Neural progenitor cell (in vitro differentiated cells): ENCODE data around the gene PPFIA3. TPM values are rescaled to one million over a fixed set of nuclear protein-coding genes. Genes with fewer than 3 reads are reported as not detected.

Source experiments
- DNase-seq: peaks from one replicate; pipeline ENCODE4 v3.0.0-alpha.2; 2016; ENCODE audit warnings: low spot score
- H2AFZ ChIP-seq: fragments of 200-600 bp; sonication (generic); replicated peaks from 2 replicates; pipeline ENCODE4 v1.6.1; 2016; ENCODE audit warnings: antibody characterized with exemption
- H3F3A ChIP-seq: fragments of 200-600 bp; sonication (generic); 2 replicates; pipeline ENCODE4 v1.6.1; 2016; ENCODE audit warnings: antibody characterized with exemption, low read depth
- H3K27ac ChIP-seq: fragments of 200-600 bp; sonication (generic); 2 replicates; pipeline ENCODE4 v1.5.1; 2016; ENCODE audit warnings: mild to moderate bottlenecking
- H3K27me3 ChIP-seq: fragments of 200-600 bp; sonication (generic); 2 replicates; pipeline ENCODE4 v1.6.1; 2016; ENCODE audit warnings: mild to moderate bottlenecking, moderate library complexity
- H3K36me3 ChIP-seq: fragments of 200-600 bp; sonication (generic); 2 replicates; pipeline ENCODE4 v1.5.1; 2016
- H3K4me1 ChIP-seq: fragments of 200-600 bp; sonication (generic); 2 replicates; pipeline ENCODE4 v1.6.1; 2016; ENCODE audit warnings: mixed run types
- H3K4me2 ChIP-seq: fragments of 200-600 bp; sonication (generic); 2 replicates; pipeline ENCODE4 v1.6.1; 2016
- H3K4me3 ChIP-seq: fragments of 200-600 bp; sonication (generic); 2 replicates; pipeline ENCODE4 v1.5.1; 2016
- H3K79me2 ChIP-seq: fragments of 200-600 bp; sonication (generic); 2 replicates; pipeline ENCODE4 v1.6.1; 2016; ENCODE audit warnings: low read depth
- H3K9ac ChIP-seq: fragments of 200-600 bp; sonication (generic); 2 replicates; pipeline ENCODE4 v1.6.1; 2016
- H3K9me3 ChIP-seq: fragments of 200-600 bp; sonication (generic); 2 replicates; pipeline ENCODE4 v1.5.1; 2016; ENCODE audit warnings: low read depth
- H4K20me1 ChIP-seq: fragments of 200-600 bp; sonication (generic); 2 replicates; pipeline ENCODE4 v1.6.1; 2016; ENCODE audit warnings: low read depth
- H3K27ac Mint-ChIP-seq: 3 replicates; pipeline ENCODE4 v1.8.0; 2021; ENCODE audit warnings: mixed read lengths
- H3K27me3 Mint-ChIP-seq: 2 replicates; pipeline ENCODE4 v1.8.0; 2022; ENCODE audit warnings: low read depth, mild to moderate bottlenecking, inconsistent platforms, moderate library complexity, mixed read lengths; ENCODE audit not compliant: insufficient read depth
- H3K36me3 Mint-ChIP-seq: 3 replicates; pipeline ENCODE4 v1.8.0; 2021; ENCODE audit warnings: mixed read lengths
- H3K4me1 Mint-ChIP-seq: 3 replicates; pipeline ENCODE4 v1.8.0; 2021; ENCODE audit warnings: mixed read lengths
- H3K4me3 Mint-ChIP-seq: 3 replicates; pipeline ENCODE4 v1.8.0; 2021; ENCODE audit warnings: mild to moderate bottlenecking, moderate library complexity, mixed read lengths
- H3K9me3 Mint-ChIP-seq: 3 replicates; pipeline ENCODE4 v1.8.0; 2020; ENCODE audit warnings: mixed read lengths
- EZH2 ChIP-seq: fragments of 200-600 bp; sonication (generic); IDR thresholded peaks from 2 replicates; pipeline ENCODE4 v1.6.1; 2017; ENCODE audit warnings: antibody characterized with exemption, mild to moderate bottlenecking, moderate library complexity
- EZH2phosphoT487 ChIP-seq: fragments of 200-600 bp; sonication (generic); IDR thresholded peaks from 2 replicates; pipeline ENCODE4 v1.6.1; 2017; ENCODE audit warnings: antibody characterized with exemption
- total RNA-seq: library from RNA; depleted of rRNA; stranded (reverse); fragments of >200 nt; gene quantifications from 2 replicates; pipeline ENCODE4 v1.2.3, GENCODE V29; 2015; ENCODE audit warnings: low replicate concordance
- TF ChIP-seq, protein P1 (sequence below): fragments of 200-600 bp; sonication (generic); IDR thresholded peaks from 2 replicates; pipeline ENCODE4 v1.5.1; 2017; ENCODE audit warnings: antibody characterized with exemption, mild to moderate bottlenecking

The PPFIA3 gene
- total RNA-seq, 1 donor from 2014 or later: 1.8 TPM

DNA sequence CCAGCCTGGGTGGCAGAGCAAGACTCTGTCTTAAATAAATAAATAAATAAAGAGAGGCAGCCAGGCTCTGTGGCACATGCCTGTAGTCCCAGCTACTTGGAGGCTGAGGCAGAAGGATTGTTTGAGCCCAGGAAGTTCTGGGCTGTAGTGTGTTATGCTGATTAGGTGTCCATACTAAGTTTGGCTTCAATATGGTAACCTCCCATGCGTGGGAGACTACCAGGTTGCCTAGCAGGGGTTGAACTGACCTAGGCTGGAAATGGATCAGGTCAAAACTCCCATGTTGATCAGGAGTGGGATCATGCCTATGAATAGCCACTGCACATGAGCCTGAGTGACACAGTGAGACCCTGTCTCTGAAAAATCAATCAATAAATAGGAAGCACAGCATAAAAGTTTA is 38.1 kb upstream of the PPFIA3 start:
- Mint-ChIP-seq H3K27me3 (peaks cover 7% of the 10 kb centered on the region), H3K9me3 (no peaks in the 10 kb centered on the region), H3K36me3 (peaks cover 3% of the 10 kb centered on the region), H3K4me3 (no peak overlapping the region), H3K27ac (no peak overlapping the region), H3K4me1 (peaks cover 10% of the 10 kb centered on the region)
- Histone ChIP-seq H4K20me1 (peaks cover 10% of the 10 kb centered on the region), H3K4me3 (no peak overlapping the region), H3K36me3 (no peaks in the 10 kb centered on the region), H3K4me1 (peaks cover 5% of the 10 kb centered on the region), H3K9ac (no peak overlapping the region), H3K27me3 (peaks cover 20% of the 10 kb centered on the region), H3F3A (peaks cover 10% of the 10 kb centered on the region), H2AFZ (no peak overlapping the region), H3K79me2 (peaks cover 10% of the 10 kb centered on the region), H3K9me3 (no peaks in the 10 kb centered on the region), H3K27ac (no peak overlapping the region), H3K4me2 (no peak overlapping the region)
- TF ChIP-seq, protein P1, sequence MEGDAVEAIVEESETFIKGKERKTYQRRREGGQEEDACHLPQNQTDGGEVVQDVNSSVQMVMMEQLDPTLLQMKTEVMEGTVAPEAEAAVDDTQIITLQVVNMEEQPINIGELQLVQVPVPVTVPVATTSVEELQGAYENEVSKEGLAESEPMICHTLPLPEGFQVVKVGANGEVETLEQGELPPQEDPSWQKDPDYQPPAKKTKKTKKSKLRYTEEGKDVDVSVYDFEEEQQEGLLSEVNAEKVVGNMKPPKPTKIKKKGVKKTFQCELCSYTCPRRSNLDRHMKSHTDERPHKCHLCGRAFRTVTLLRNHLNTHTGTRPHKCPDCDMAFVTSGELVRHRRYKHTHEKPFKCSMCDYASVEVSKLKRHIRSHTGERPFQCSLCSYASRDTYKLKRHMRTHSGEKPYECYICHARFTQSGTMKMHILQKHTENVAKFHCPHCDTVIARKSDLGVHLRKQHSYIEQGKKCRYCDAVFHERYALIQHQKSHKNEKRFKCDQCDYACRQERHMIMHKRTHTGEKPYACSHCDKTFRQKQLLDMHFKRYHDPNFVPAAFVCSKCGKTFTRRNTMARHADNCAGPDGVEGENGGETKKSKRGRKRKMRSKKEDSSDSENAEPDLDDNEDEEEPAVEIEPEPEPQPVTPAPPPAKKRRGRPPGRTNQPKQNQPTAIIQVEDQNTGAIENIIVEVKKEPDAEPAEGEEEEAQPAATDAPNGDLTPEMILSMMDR: no peak
- no peak for TF ChIP-seq EZH2phosphoT487
- no peak for TF ChIP-seq EZH2
- no peak for DNase-seq

DNA sequence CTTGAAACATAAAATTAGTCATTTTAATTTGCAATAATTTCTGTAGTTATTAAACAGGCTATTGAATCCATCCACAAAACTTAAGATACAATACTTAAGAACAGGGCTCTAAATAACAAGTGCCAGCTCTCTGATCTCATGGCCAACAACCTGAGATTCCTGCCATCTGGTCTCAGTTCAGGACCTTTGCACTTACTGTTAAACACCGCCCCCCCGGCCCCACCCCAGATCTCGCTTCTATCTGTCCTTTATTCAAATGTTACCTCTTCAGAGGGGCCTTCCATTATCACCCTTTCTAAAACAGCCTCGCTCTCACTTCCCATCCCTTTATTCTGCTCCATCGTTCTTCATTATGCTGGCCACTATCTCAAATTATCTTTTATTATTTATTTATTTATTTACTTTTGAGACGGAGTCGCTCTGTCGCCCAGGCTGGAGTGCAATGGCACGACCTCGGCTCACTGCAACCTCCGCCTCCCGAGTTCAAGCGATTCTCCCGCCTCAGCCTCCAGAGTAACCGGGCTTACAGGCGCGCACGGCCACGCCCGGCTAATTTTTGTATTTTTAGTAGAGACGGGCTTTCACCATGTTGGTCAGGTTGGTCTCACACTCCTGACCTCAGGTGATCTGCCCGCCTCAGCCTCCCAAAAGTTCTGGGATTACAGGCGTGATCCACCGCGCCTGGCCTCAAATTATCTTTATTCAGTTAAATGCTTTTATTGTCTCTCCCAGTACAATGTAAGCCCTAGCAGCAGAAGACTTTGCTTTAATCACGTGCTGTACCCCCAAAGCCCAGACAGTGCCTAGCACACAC is 34.9 kb upstream of the PPFIA3 start:
- Histone ChIP-seq H4K20me1 (peaks cover 41% of the 10 kb centered on the region), H3K4me1 (peaks cover 18% of the 10 kb centered on the region), H3K27me3 (peaks cover 20% of the 10 kb centered on the region), H3K9ac (no peak overlapping the region), H2AFZ (peak overlapping the region; percentile 94), H3F3A (peaks cover 10% of the 10 kb centered on the region), H3K4me2 (peak overlapping the region; percentile 72), H3K9me3 (no peaks in the 10 kb centered on the region), H3K36me3 (no peaks in the 10 kb centered on the region), H3K4me3 (peak overlapping the region; percentile 89), H3K27ac (no peak overlapping the region), H3K79me2 (peaks cover 41% of the 10 kb centered on the region)
- Mint-ChIP-seq H3K27me3 (peaks cover 3% of the 10 kb centered on the region), H3K9me3 (no peaks in the 10 kb centered on the region), H3K4me3 (peak overlapping the region; percentile 97), H3K4me1 (peaks cover 20% of the 10 kb centered on the region), H3K27ac (peak overlapping the region; percentile 99), H3K36me3 (peaks cover 15% of the 10 kb centered on the region)
- TF ChIP-seq EZH2phosphoT487 (no peak), EZH2 (no peak)
- TF ChIP-seq, protein P1: no peak
- DNase-seq: no peak

DNA sequence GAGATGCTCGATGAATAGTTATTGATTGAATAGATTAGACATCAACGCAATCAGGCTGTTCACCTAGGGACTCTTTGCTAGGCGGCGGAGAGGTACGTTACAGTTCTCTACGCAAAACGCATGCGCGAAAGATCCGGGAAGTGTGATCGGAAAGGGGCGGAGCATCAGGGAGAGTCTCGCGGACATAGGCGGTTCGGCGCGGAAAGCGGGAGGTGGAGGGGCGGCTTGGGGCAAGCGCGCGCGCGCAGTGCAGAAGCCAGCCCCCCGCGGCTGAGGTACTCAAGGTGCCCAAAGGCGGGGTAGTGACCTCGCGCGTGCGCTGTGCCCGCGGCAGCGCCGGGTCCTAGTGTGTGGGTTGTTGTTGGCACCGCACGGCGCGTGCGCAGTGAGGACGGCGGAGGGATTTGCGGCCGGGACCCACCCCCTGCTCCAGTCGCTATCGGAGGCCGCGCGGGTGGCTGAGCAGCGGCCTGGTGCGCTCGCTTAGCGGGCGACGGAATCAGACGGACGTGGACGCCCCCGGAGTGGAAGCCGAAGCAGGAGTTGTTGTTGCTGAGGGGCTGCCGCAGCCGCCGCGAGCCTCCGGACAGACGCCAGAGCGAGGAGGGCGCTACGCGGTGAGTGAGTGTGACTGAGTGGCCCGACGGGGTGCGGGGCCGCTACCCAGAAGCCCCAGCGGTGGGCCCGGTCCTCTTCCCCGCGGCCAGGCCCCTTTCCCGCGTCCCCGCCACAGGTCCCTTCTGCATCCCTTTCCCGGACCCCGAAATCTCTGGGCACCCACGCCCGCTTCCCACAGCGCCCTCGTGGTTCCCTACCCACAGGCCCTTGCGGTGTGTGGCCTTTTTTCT is 34.1 kb upstream of the PPFIA3 start, which contains the start of gene SNRNP70:
Gene SNRNP70 (plus strand): TSS at position 432 of the 848 bp plus-strand sequence. CDS start 964 bp downstream, outside the sequence.
- peak within 1 kb of the TSS; percentile 89 for H3K4me3 ChIP-seq
- H3K36me3 ChIP-seq: peaks cover under 1% of the 10 kb centered on the region
- no peaks in the 10 kb centered on the region for H3K9me3 ChIP-seq
- peaks cover 50% of the 10 kb centered on the region for H3K79me2 ChIP-seq
- Mint-ChIP-seq H3K27ac (peak within 1 kb of the TSS; percentile 99), H3K4me1 (peaks cover 20% of the 10 kb centered on the region), H3K36me3 (peaks cover 15% of the 10 kb centered on the region), H3K9me3 (no peaks in the 10 kb centered on the region), H3K27me3 (peaks cover 3% of the 10 kb centered on the region), H3K4me3 (peak within 1 kb of the TSS; percentile 97)
- TF ChIP-seq EZH2phosphoT487 (no peak), EZH2 (no peak)
- TF ChIP-seq, protein P1: peak; percentile 4
- H3K4me1 ChIP-seq: peaks cover 18% of the 10 kb centered on the region
- peak within 1 kb of the TSS; percentile 100 for H3K4me2 ChIP-seq
- DNase-seq: peak; percentile 100
- H3K9ac ChIP-seq: peak within 1 kb of the TSS; percentile 96
- peaks cover 48% of the 10 kb centered on the region for H4K20me1 ChIP-seq
- H3K27ac ChIP-seq: peak within 1 kb of the TSS; percentile 93
- peak within 1 kb of the TSS; percentile 94 for H2AFZ ChIP-seq
- H3K27me3 ChIP-seq: peaks cover 13% of the 10 kb centered on the region
- H3F3A ChIP-seq: peaks cover 11% of the 10 kb centered on the region
